Activated CD4-positive, CD25-positive, alpha-beta regulatory T cell (primary cell): Measurements from ENCODE around the gene ZNF736.
"Not testable (repeated sequence)": the region's sequence is repeated elsewhere in the genome, so short reads cannot be mapped to it uniquely, and the experiment has no call there.

Experiments used
- DNase-seq, 4 experiments: peaks; one replicate each; lab custom pipeline; 2025; lab: John Stamatoyannopoulos, UW

Gene ZNF736

GRCh38 chr7:64313740-64314491, at the start of gene ZNF736:
ZNF736 (plus strand) TSS chr7:64313961; CDS start chr7:64314151, 190 bp downstream.
- DNase-seq = peak; percentile 64 to 68 (median 66)

GRCh38 chr7:64266341-64266919, 47.3 kb upstream of the ZNF736 start:
- DNase-seq = no peak

GRCh38 chr7:64277630-64278029, 36.1 kb upstream of the ZNF736 start:
- no peak for DNase-seq

- no peak for DNase-seq
These were observed 18.9 kb upstream of the ZNF736 start for GRCh38 chr7:64294701-64295420.

DNA sequence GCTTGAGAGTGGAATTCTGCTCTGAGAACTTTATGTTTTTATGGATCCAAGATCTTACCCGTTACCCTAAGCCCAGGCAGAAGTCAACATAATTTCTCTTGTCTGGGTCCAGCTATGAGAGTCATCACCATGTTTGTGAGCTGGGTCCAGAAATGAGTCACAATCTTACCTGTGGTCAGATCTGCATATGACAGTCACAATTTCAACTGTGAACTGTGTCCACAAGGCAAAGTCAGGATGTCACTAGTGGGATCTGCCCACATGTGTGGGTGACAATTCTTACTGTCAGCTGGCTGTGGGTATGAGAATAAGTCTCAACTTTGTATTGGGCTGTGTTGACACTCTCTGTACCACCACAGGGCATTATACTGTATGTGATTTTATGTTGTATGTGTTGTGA, 16.3 kb upstream of the ZNF736 start:
- DNase-seq = not testable (repeated sequence)

- DNase-seq = no peak
These were observed 12.9 kb upstream of the ZNF736 start for GRCh38 chr7:64300641-64301405.

GRCh38 chr7:64307254-64308015, 6.3 kb upstream of the ZNF736 start:
- DNase-seq = peak; percentile 78 to 88 (median 86)

- DNase-seq = no peak
These were observed 5.8 kb upstream of the ZNF736 start for GRCh38 chr7:64308016-64308270.

DNA sequence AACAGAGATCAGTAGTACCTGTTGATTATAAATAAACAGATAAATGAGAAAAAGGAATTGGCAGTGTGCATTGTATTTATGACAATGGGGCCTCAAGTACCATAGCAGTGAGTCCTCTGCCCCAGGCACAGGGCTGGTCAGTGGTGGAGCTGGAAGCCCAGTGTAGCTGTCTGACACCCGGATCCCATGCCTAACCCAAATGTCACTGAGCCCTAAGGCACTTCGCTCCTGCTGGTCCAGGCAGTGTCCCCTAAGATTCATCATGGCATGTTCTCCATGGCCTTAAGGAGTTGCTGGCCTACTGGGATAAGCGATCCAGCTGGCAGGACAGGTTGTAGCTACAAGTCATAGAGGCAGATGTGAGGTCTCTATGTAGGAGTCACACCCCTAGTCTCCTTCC, 3.3 kb upstream of the ZNF736 start:
- DNase-seq = no peak

GRCh38 chr7:64312826-64313225, 935 bp upstream of the ZNF736 start:
- DNase-seq = no peak

DNA sequence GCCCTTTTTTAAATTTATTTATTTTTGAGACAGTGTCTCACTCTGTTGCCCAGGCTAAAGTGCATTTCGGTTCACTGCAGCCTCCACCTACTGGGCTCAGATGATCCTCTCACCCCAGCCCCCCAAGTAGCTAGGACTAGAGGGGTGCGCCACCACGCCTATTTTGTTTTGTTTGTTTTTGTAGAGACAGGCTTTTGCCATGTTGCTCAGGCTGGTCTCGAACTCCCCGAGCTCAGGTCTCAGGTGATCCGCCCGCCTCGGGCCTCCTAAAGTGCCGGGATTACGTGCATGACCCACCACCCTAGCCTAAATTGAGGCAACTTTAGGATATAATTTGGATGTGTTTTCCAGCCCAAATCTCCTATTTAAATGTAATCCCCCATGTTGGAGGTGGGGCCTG, 805 bp downstream of the ZNF736 start:
- DNase-seq = no peak

GRCh38 chr7:64316031-64316742, 2.4 kb downstream of the ZNF736 start:
- not testable (repeated sequence) for DNase-seq

- no peak for DNase-seq
These were observed 7.1 kb downstream of the ZNF736 start for GRCh38 chr7:64320547-64321513.

DNA sequence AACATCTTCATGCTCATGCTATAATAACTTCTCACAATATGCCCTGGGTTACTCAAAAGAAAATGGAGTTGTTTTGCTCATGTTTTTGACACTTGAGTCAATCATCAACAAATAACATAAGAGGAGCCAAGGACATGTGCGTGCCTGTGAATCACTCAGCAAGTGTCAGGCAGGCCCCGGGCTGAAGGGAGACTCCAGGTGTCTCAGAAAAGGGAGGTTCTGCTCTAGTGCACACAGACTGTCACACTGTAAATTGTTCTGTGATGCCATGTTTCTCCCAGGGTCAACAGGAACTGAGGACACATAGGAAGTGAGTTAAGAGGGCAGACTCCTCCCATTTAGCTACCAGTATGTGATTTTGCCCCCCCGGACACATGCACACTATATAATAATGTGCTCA, 10.4 kb downstream of the ZNF736 start:
- DNase-seq = not testable (repeated sequence)

- DNase-seq = not testable (repeated sequence)
These were observed 35.0 kb downstream of the ZNF736 start for GRCh38 chr7:64348713-64349210.

DNA sequence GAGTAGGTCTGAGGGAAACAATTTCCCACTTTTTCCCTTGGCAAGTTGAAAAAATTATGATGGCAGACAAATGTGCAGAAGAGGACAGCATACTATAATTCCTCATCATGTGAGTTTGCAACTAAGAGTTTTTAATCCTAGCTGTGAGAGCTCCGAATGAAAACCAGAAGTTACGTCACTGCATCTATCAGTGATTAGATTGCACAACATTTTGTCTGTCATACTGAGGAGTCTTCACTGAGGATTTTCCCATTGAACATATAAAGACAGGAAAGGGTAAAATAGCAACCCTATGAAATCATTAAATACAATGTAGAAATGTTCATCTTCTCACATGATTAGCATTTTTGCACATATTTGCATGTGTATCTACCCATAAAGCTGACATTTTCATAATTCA, 45.8 kb downstream of the ZNF736 start:
- no peak for DNase-seq

- no peak for DNase-seq
These were observed 57.4 kb downstream of the ZNF736 start for GRCh38 chr7:64371116-64371515.

DNA sequence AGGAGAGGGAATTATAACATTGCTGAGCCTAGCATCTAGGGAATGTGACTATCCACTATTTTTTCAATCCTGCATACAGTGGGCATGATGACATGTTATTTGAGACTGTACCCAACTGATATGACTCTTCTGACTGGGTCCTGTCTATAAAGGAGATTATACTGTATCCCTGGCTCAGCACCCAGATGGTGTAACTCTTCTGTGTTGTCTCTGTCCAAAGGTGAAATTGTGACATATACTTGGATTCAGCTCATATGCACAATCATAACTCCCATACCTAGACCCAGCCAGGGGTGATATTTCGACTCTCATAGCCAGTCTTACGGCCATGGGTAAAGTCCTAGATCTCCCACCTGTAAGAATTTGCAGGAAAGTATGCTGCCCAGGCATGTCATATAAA, 59.3 kb downstream of the ZNF736 start:
- DNase-seq = no peak

DNA sequence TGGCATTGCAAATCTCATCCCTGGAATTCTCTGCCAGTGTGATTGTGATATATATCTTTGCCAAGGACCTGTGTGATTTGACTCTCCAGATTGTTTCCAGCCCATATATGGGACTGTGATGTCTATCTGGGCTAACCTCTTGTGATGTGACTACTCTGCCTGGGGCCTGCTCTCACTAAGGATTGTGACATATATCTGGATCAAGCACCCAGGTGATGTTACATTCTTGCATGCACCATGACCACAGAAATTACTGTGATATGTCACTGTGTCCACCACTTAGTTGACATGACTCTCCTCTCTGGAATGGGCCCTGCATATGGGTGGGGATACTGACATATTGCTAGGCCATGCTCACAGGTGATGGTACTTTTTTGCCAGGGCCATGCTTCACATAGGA, 86.6 kb downstream of the ZNF736 start:
- no peak for DNase-seq
